Measurements from ENCODE around the gene PCDHB3.
"Not testable (repeated sequence)": the region's sequence is repeated elsewhere in the genome, so short reads cannot be mapped to it uniquely, and the experiment has no call there.

PCDHB3 gene

GRCh38 chr5:141137346-141137745 lies 37.1 kb downstream of the PCDHB3 start:
- DNase-seq, result not testable (repeated sequence)

GRCh38 chr5:141149812-141150211 lies 49.5 kb downstream of the PCDHB3 start, which contains the start of gene PCDHB6:
Gene PCDHB6 (plus strand): TSS chr5:141150057. CDS start chr5:141150258, 201 bp downstream.
- DNase-seq, result peak; percentile 11

- no peak for DNase-seq
These were observed 50.1 kb downstream of the PCDHB3 start for GRCh38 chr5:141150224-141150992.

- DNase-seq, result no peak
These were observed 50.7 kb downstream of the PCDHB3 start for GRCh38 chr5:141150993-141151325.

GRCh38 chr5:141151632-141152031 lies 51.4 kb downstream of the PCDHB3 start:
- not testable (repeated sequence) for DNase-seq

- not testable (repeated sequence) for DNase-seq
These were observed 51.8 kb downstream of the PCDHB3 start for GRCh38 chr5:141152096-141152495.

Measured in NCI-H446 treated with DMSO at 0.1 percent for 48 hours (cell line).